ENCODE results near the gene CCDC182.

Gene CCDC182

GRCh38 chr17:57720386-57721035, 24.6 kb downstream of the CCDC182 start:
- Histone ChIP-seq H3K14ac (ENCODE audit: low read length in 2 of 2) (no peak overlapping the region), H3K9ac (ENCODE audit: low read length) (no peak overlapping the region), H3K36me3 (ENCODE audit: control insufficient read depth in 1 of 2, insufficient read depth in 2 of 2, low read depth in 1 of 2, low read length in 2 of 2) (no peaks in the 10 kb centered on the region), H2AK5ac (ENCODE audit: low read length, severe bottlenecking) (no peak overlapping the region), H3K4ac (ENCODE audit: low read depth in 1 of 2, low read length in 2 of 2) (no peak overlapping the region), H3K23ac (ENCODE audit: low read length in 2 of 2) (no peak overlapping the region), H3K4me2 (ENCODE audit: low read length, poor library complexity, severe bottlenecking) (no peak overlapping the region), H2AFZ (ENCODE audit: low read depth, low read length) (no peak overlapping the region), H3K27me3 (ENCODE audit: control insufficient read depth in 1 of 2, insufficient read depth in 1 of 2, low read length in 2 of 2) (peaks cover 46 to 65% of the 10 kb centered on the region in 2 experiments), H3K4me1 (ENCODE audit: control insufficient read depth, insufficient read depth, low read depth, low read length) (peaks cover 12% of the 10 kb centered on the region), H3K27ac (ENCODE audit: low read length, poor library complexity, severe bottlenecking) (no peak overlapping the region), H3K18ac (ENCODE audit: low read depth in 1 of 2, low read length in 2 of 2) (no peak overlapping the region), H2BK15ac (ENCODE audit: low read depth, poor library complexity, severe bottlenecking) (no peak overlapping the region), H2BK120ac (ENCODE audit: low read depth, low read length) (no peak overlapping the region), H3K4me3 (ENCODE audit: insufficient read depth in 1 of 2, low read depth in 1 of 2, low read length in 2 of 2) (no peak overlapping the region), H2BK5ac (ENCODE audit: low read depth, low read length, poor library complexity, severe bottlenecking) (no peak overlapping the region), H4K8ac (ENCODE audit: low read length) (no peak overlapping the region), H3K79me1 (replicated peaks; ENCODE audit: low read length, poor library complexity, severe bottlenecking) (no peaks in the 10 kb centered on the region), H2BK12ac (ENCODE audit: low read length in 2 of 2) (no peak overlapping the region), H4K91ac (ENCODE audit: low read length) (no peak overlapping the region), H3K9me3 (ENCODE audit: control insufficient read depth, low read length) (no peaks in the 10 kb centered on the region)
- no peak for DNase-seq
- 88% methylated on average over 2 of the region's 2 CpGs for WGBS

GRCh38 chr17:57718878-57719277, 26.2 kb downstream of the CCDC182 start:
- Histone ChIP-seq H3K27me3 (ENCODE audit: control insufficient read depth in 1 of 2, insufficient read depth in 1 of 2, low read length in 2 of 2) (peaks cover 56 to 73% of the 10 kb centered on the region in 2 experiments), H3K36me3 (ENCODE audit: control insufficient read depth in 1 of 2, insufficient read depth in 2 of 2, low read depth in 1 of 2, low read length in 2 of 2) (no peaks in the 10 kb centered on the region), H3K27ac (ENCODE audit: low read length, poor library complexity, severe bottlenecking) (no peak overlapping the region), H3K4ac (ENCODE audit: low read depth in 1 of 2, low read length in 2 of 2) (no peak overlapping the region), H2BK12ac (ENCODE audit: low read length in 2 of 2) (no peak overlapping the region), H3K14ac (ENCODE audit: low read length in 2 of 2) (no peak overlapping the region), H2AK5ac (ENCODE audit: low read length, severe bottlenecking) (no peak overlapping the region), H2BK5ac (ENCODE audit: low read depth, low read length, poor library complexity, severe bottlenecking) (no peak overlapping the region), H4K8ac (ENCODE audit: low read length) (no peak overlapping the region), H2AFZ (ENCODE audit: low read depth, low read length) (no peak overlapping the region), H3K4me3 (ENCODE audit: insufficient read depth in 1 of 2, low read depth in 1 of 2, low read length in 2 of 2) (no peak overlapping the region), H2BK120ac (ENCODE audit: low read depth, low read length) (no peak overlapping the region), H3K79me1 (replicated peaks; ENCODE audit: low read length, poor library complexity, severe bottlenecking) (no peaks in the 10 kb centered on the region), H4K91ac (ENCODE audit: low read length) (no peak overlapping the region), H3K23ac (ENCODE audit: low read length in 2 of 2) (no peak overlapping the region), H3K4me1 (ENCODE audit: control insufficient read depth, insufficient read depth, low read depth, low read length) (peaks cover 7% of the 10 kb centered on the region), H2BK15ac (ENCODE audit: low read depth, poor library complexity, severe bottlenecking) (no peak overlapping the region), H3K9me3 (ENCODE audit: control insufficient read depth, low read length) (no peaks in the 10 kb centered on the region), H3K9ac (ENCODE audit: low read length) (no peak overlapping the region), H3K4me2 (ENCODE audit: low read length, poor library complexity, severe bottlenecking) (no peak overlapping the region), H3K18ac (ENCODE audit: low read depth in 1 of 2, low read length in 2 of 2) (no peak overlapping the region)
- no peak for DNase-seq
- 93% methylated on average over 6 of the region's 8 CpGs for WGBS

- H4K91ac ChIP-seq (ENCODE audit: low read length) = no peak overlapping the region
- no peak overlapping the region for H3K4me3 ChIP-seq (ENCODE audit: insufficient read depth in 1 of 2, low read depth in 1 of 2, low read length in 2 of 2)
- H3K9me3 ChIP-seq (ENCODE audit: control insufficient read depth, low read length) = no peaks in the 10 kb centered on the region
- no peak overlapping the region for H2BK120ac ChIP-seq (ENCODE audit: low read depth, low read length)
- H3K9ac ChIP-seq (ENCODE audit: low read length) = no peak overlapping the region
- no peaks in the 10 kb centered on the region for H3K79me1 ChIP-seq (replicated peaks; ENCODE audit: low read length, poor library complexity, severe bottlenecking)
- no peak overlapping the region for H3K27ac ChIP-seq (ENCODE audit: low read length, poor library complexity, severe bottlenecking)
- H2BK12ac ChIP-seq (ENCODE audit: low read length in 2 of 2) = no peak overlapping the region
- H2AFZ ChIP-seq (ENCODE audit: low read depth, low read length) = no peak overlapping the region
- no peak overlapping the region for H3K14ac ChIP-seq (ENCODE audit: low read length in 2 of 2)
- no peaks in the 10 kb centered on the region for H3K4me1 ChIP-seq (ENCODE audit: control insufficient read depth, insufficient read depth, low read depth, low read length)
- H3K27me3 ChIP-seq (ENCODE audit: control insufficient read depth in 1 of 2, insufficient read depth in 1 of 2, low read length in 2 of 2) = peaks cover 58 to 69% of the 10 kb centered on the region in 2 experiments
- no peak overlapping the region for H2BK15ac ChIP-seq (ENCODE audit: low read depth, poor library complexity, severe bottlenecking)
- H4K8ac ChIP-seq (ENCODE audit: low read length) = no peak overlapping the region
- no peak for DNase-seq
- H3K4me2 ChIP-seq (ENCODE audit: low read length, poor library complexity, severe bottlenecking) = no peak overlapping the region
- H3K4ac ChIP-seq (ENCODE audit: low read depth in 1 of 2, low read length in 2 of 2) = no peak overlapping the region
- H2BK5ac ChIP-seq (ENCODE audit: low read depth, low read length, poor library complexity, severe bottlenecking) = no peak overlapping the region
- no peak overlapping the region for H3K23ac ChIP-seq (ENCODE audit: low read length in 2 of 2)
- H3K36me3 ChIP-seq (ENCODE audit: control insufficient read depth in 1 of 2, insufficient read depth in 2 of 2, low read depth in 1 of 2, low read length in 2 of 2) = no peaks in the 10 kb centered on the region
- H3K18ac ChIP-seq (ENCODE audit: low read depth in 1 of 2, low read length in 2 of 2) = no peak overlapping the region
- 89% methylated on average over 1 of the region's 1 CpG for WGBS
- no peak overlapping the region for H2AK5ac ChIP-seq (ENCODE audit: low read length, severe bottlenecking)
Measured at GRCh38 chr17:57715981-57716380, 29.1 kb downstream of the CCDC182 start.

- H3K4ac ChIP-seq (ENCODE audit: low read depth in 1 of 2, low read length in 2 of 2) = no peak overlapping the region
- no peak overlapping the region for H3K27ac ChIP-seq (ENCODE audit: low read length, poor library complexity, severe bottlenecking)
- no peaks in the 10 kb centered on the region for H3K9me3 ChIP-seq (ENCODE audit: control insufficient read depth, low read length)
- peaks cover 59 to 70% of the 10 kb centered on the region in 2 experiments for H3K27me3 ChIP-seq (ENCODE audit: control insufficient read depth in 1 of 2, insufficient read depth in 1 of 2, low read length in 2 of 2)
- no peak overlapping the region for H3K18ac ChIP-seq (ENCODE audit: low read depth in 1 of 2, low read length in 2 of 2)
- no peak overlapping the region for H3K14ac ChIP-seq (ENCODE audit: low read length in 2 of 2)
- no peak overlapping the region for H3K23ac ChIP-seq (ENCODE audit: low read length in 2 of 2)
- no peak overlapping the region for H4K8ac ChIP-seq (ENCODE audit: low read length)
- H2AFZ ChIP-seq (ENCODE audit: low read depth, low read length) = no peak overlapping the region
- H3K36me3 ChIP-seq (ENCODE audit: control insufficient read depth in 1 of 2, insufficient read depth in 2 of 2, low read depth in 1 of 2, low read length in 2 of 2) = no peaks in the 10 kb centered on the region
- no peak overlapping the region for H3K4me2 ChIP-seq (ENCODE audit: low read length, poor library complexity, severe bottlenecking)
- no peak overlapping the region for H2BK5ac ChIP-seq (ENCODE audit: low read depth, low read length, poor library complexity, severe bottlenecking)
- H3K79me1 ChIP-seq (replicated peaks; ENCODE audit: low read length, poor library complexity, severe bottlenecking) = no peaks in the 10 kb centered on the region
- no peak overlapping the region for H2BK12ac ChIP-seq (ENCODE audit: low read length in 2 of 2)
- no peak overlapping the region for H3K4me3 ChIP-seq (ENCODE audit: insufficient read depth in 1 of 2, low read depth in 1 of 2, low read length in 2 of 2)
- H4K91ac ChIP-seq (ENCODE audit: low read length) = no peak overlapping the region
- H3K9ac ChIP-seq (ENCODE audit: low read length) = no peak overlapping the region
- no peak for DNase-seq
- no peaks in the 10 kb centered on the region for H3K4me1 ChIP-seq (ENCODE audit: control insufficient read depth, insufficient read depth, low read depth, low read length)
- no peak overlapping the region for H2BK120ac ChIP-seq (ENCODE audit: low read depth, low read length)
- WGBS = 83% methylated on average over 4 of the region's 7 CpGs
- H2AK5ac ChIP-seq (ENCODE audit: low read length, severe bottlenecking) = no peak overlapping the region
- no peak overlapping the region for H2BK15ac ChIP-seq (ENCODE audit: low read depth, poor library complexity, severe bottlenecking)
Measured at GRCh38 chr17:57714665-57715180, 30.4 kb downstream of the CCDC182 start.
